ENCODE results near the gene PIP5K1B.

Gene PIP5K1B

DNA sequence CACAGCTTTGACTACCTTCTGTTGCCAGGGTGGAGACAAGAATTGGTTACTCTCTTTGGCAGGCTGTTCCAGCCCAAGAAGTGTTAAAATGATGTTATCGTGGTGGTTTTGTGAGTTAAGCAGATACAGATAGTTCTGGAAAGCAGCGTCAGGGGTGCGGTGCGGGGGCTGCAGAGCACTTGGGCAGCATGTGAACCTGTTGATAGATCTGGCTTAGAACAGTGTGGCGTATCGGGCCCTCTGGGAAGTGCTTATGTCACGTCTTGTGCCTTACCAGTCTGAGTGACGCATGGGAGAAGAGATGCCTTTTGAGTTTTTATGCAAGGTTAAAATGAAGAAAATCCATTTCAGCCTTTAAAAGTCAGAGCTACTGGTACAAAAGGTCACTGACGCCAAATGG is 156.4 kb downstream of the PIP5K1B start:
- TF ChIP-seq, protein P1, sequence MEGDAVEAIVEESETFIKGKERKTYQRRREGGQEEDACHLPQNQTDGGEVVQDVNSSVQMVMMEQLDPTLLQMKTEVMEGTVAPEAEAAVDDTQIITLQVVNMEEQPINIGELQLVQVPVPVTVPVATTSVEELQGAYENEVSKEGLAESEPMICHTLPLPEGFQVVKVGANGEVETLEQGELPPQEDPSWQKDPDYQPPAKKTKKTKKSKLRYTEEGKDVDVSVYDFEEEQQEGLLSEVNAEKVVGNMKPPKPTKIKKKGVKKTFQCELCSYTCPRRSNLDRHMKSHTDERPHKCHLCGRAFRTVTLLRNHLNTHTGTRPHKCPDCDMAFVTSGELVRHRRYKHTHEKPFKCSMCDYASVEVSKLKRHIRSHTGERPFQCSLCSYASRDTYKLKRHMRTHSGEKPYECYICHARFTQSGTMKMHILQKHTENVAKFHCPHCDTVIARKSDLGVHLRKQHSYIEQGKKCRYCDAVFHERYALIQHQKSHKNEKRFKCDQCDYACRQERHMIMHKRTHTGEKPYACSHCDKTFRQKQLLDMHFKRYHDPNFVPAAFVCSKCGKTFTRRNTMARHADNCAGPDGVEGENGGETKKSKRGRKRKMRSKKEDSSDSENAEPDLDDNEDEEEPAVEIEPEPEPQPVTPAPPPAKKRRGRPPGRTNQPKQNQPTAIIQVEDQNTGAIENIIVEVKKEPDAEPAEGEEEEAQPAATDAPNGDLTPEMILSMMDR (IDR thresholded peaks at IDR 0.05; ENCODE audit: low read depth, low read length) = no peak
- in situ Hi-C loops (cut with HindIII; ENCODE audit: low sequenced_read_pairs) = no loop called here
- H3K4me3 ChIP-seq (ENCODE audit: low read depth, low read length) = no peak overlapping the region
- DNase-seq (ENCODE audit: low read depth, low spot score) = no peak

GRCh38 chr9:68867066-68867465 is 162.0 kb downstream of the PIP5K1B start:
- TF ChIP-seq, protein P1 (IDR thresholded peaks at IDR 0.05; ENCODE audit: low read depth, low read length) = no peak
- in situ Hi-C loops (cut with HindIII; ENCODE audit: low sequenced_read_pairs) = no loop called here
- no peak for DNase-seq (ENCODE audit: low read depth, low spot score)
- no peak overlapping the region for H3K4me3 ChIP-seq (ENCODE audit: low read depth, low read length)

- no peak overlapping the region for H3K4me3 ChIP-seq (ENCODE audit: low read depth, low read length)
- in situ Hi-C loops (cut with HindIII; ENCODE audit: low sequenced_read_pairs) = no loop called here
- TF ChIP-seq, protein P1 (IDR thresholded peaks at IDR 0.05; ENCODE audit: low read depth, low read length) = no peak
- DNase-seq (ENCODE audit: low read depth, low spot score) = no peak
Observed at GRCh38 chr9:68869022-68869421, 164.0 kb downstream of the PIP5K1B start.

DNA sequence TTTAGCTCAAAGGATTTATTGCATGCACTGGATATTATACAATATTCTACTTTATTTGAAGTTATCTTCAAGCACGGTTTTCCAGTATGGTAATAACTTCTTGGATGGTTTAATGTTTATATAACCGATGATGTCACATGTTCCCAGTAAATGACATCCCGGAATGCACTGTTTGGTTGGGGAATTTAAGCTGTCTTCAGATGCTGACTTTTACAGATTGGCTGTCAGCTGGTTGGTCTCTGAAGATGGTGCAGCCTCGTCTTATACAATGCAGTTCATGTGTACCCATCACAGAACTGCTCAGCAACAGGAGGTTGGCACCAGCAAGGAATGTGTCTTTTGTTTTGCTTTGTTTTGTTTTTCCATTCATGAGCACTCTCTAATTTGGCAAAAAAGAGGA is 165.0 kb downstream of the PIP5K1B start:
- no peak for DNase-seq (ENCODE audit: low read depth, low spot score)
- TF ChIP-seq, protein P1 (IDR thresholded peaks at IDR 0.05; ENCODE audit: low read depth, low read length) = no peak
- in situ Hi-C loops (cut with HindIII; ENCODE audit: low sequenced_read_pairs) = no loop called here

DNA sequence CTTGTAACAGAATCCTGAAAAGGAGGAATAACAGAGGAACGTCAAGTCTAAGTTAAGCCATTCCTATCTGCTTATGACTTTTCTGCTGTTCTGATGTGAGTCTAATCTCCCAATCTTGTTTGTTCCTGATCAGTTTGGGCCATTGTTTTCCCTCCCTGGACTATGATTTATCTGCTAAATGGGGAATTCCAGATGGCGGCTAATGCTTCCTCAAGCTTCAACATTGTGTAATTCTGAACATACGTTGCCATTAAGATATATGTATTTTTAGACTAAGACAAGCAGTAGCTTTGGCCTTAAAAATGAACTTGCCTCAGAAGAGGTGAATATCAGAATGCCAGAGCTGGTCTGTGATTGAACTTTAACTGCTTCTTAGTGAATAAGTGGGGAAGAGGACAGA is 166.2 kb downstream of the PIP5K1B start:
- no peak for DNase-seq (ENCODE audit: low read depth, low spot score)
- in situ Hi-C loops (cut with HindIII; ENCODE audit: low sequenced_read_pairs) = no loop called here
- no peak overlapping the region for H3K4me3 ChIP-seq (ENCODE audit: low read depth, low read length)
- TF ChIP-seq, protein P1 (IDR thresholded peaks at IDR 0.05; ENCODE audit: low read depth, low read length) = no peak

More for the DNA sequence above, 165.0 kb downstream of the PIP5K1B start:
- no peak overlapping the region for H3K4me3 ChIP-seq (ENCODE audit: low read depth, low read length)

GRCh38 chr9:68872026-68872501 is 167.0 kb downstream of the PIP5K1B start:
- DNase-seq (ENCODE audit: low read depth, low spot score) = no peak
- no peak overlapping the region for H3K4me3 ChIP-seq (ENCODE audit: low read depth, low read length)
- in situ Hi-C loops (cut with HindIII; ENCODE audit: low sequenced_read_pairs) = no loop called here
- TF ChIP-seq, protein P1 (IDR thresholded peaks at IDR 0.05; ENCODE audit: low read depth, low read length) = no peak

- no peak overlapping the region for H3K4me3 ChIP-seq (ENCODE audit: low read depth, low read length)
- in situ Hi-C loops (cut with HindIII; ENCODE audit: low sequenced_read_pairs) = no loop called here
- no peak for DNase-seq (ENCODE audit: low read depth, low spot score)
- TF ChIP-seq, protein P1 (IDR thresholded peaks at IDR 0.05; ENCODE audit: low read depth, low read length) = no peak
Observed at GRCh38 chr9:68873179-68873578, 168.1 kb downstream of the PIP5K1B start.

Data from astrocyte of the spinal cord (primary cell).